Stimulated activated naive CD8-positive, alpha-beta T cell treated with anti-CD3 and anti-CD28 coated beads, Interleukin-15, amount 100 ng/mL, for 72 hours (primary cell): ENCODE results near the gene IQSEC2.

Experiments used
- ATAC-seq: fragments of 150-1000 bp; cut with Tn5 transposase; 2 replicates; pipeline ENCODE4 v1.10.0; 2021; ENCODE audit warnings: mild to moderate bottlenecking, moderate library complexity
- DNase-seq, 2 donors: peaks; one replicate each; pipeline ENCODE4 v3.0.0; 2021 to 2022
- H3K27ac Mint-ChIP-seq, 2 donors: one replicate each; pipeline ENCODE4 v1.8.0; 2022; ENCODE audit warnings: mild to moderate bottlenecking in 2 of 2, mixed read lengths in 2 of 2, moderate library complexity in 2 of 2
- H3K27me3 Mint-ChIP-seq: one replicate; pipeline ENCODE4 v1.8.0; 2022; ENCODE audit warnings: mixed read lengths
- H3K4me1 Mint-ChIP-seq: one replicate; pipeline ENCODE4 v1.8.0; 2022; ENCODE audit warnings: mild to moderate bottlenecking, mixed read lengths
- H3K4me3 Mint-ChIP-seq, 2 donors: one replicate each; pipeline ENCODE4 v1.8.0; 2022; ENCODE audit warnings: mild to moderate bottlenecking in 2 of 2, mixed read lengths in 2 of 2, moderate library complexity in 1 of 2
- H3K9me3 Mint-ChIP-seq, 2 donors: one replicate each; pipeline ENCODE4 v1.8.0; 2022; ENCODE audit warnings: mixed read lengths in 2 of 2

The IQSEC2 gene

DNA sequence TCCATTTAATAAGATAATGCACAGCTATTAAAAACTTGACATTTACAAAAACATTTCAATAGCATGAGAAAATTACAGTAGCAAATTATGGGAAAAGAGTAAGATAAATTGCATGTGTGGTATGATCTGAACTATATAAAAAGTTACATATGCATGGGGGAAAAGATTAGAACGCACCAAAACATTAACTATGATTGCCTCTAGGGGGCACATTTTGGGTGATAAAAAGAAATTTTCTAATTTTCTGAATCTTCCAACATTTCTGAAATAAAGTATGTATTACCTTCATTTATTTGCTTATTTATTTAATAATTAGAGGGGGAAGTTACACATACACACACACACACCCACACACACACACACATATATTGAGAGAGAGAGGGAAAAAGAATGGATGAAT, 36.8 kb downstream of the IQSEC2 start:
- Mint-ChIP-seq H3K9me3 (no peaks in the 10 kb centered on the region), H3K27ac (no peak overlapping the region), H3K27me3 (no peaks in the 10 kb centered on the region), H3K4me3 (no peak overlapping the region), H3K4me1 (no peaks in the 10 kb centered on the region)
- DNase-seq = no peak
- ATAC-seq = no peak

DNA sequence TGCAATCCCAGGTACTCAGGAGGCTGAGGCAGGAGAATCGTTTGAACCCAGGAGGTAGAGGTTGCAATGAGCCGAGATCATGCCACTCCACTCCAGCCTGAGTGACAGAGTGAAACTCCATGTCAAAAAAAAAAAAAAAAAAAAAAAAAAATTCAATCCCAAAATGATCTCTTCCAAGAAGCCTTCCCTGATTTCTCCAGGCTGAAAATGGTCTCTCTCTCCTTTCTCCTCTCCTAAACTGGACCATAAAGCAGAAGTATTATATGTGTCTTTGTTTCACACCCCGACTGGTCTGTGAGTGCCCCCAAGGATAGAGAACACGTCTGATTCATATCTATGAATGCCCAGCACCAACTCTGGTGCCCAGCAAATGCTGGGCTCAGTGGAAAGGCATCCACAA, 39.1 kb downstream of the IQSEC2 start:
- ATAC-seq (no peak), DNase-seq (no peak)
- Mint-ChIP-seq H3K27ac (no peak overlapping the region), H3K27me3 (no peaks in the 10 kb centered on the region), H3K4me3 (no peak overlapping the region), H3K4me1 (peaks cover 9% of the 10 kb centered on the region), H3K9me3 (no peaks in the 10 kb centered on the region)

GRCh38 chrX:53241558-53241957, 39.8 kb downstream of the IQSEC2 start:
- ATAC-seq (no peak), DNase-seq (no peak)
- peaks cover 9% of the 10 kb centered on the region for H3K4me1 Mint-ChIP-seq
- H3K9me3 Mint-ChIP-seq = no peaks in the 10 kb centered on the region
- no peaks in the 10 kb centered on the region for H3K27me3 Mint-ChIP-seq
- no peak overlapping the region for H3K27ac Mint-ChIP-seq
- H3K4me3 Mint-ChIP-seq = no peak overlapping the region

DNA sequence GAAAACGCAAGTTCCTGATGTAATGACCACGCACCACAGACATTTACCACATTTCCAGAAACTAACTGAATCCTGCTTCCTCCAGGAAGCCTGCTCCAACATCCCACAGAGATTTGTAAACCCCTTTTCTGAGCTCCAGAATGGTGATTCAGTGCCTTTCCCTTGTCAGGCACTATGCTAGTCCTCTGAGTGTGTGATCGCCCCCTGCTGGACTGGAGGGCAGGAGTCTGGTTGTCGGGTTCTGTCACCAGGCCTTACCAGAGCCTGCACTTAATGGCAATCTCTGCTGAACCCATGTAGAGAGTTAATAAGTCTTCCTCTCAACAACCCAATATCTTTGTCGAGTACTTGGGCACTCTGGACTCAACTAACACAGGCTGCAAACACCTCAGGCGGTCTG, 41.9 kb downstream of the IQSEC2 start:
- DNase-seq (peak; percentile 31 to 55), ATAC-seq (peak; percentile 89)
- Mint-ChIP-seq H3K4me3 (no peak overlapping the region), H3K27me3 (no peaks in the 10 kb centered on the region), H3K9me3 (no peaks in the 10 kb centered on the region), H3K4me1 (peaks cover 9% of the 10 kb centered on the region), H3K27ac (peak overlapping the region in 1 of 2 donors; percentile 61)

DNA sequence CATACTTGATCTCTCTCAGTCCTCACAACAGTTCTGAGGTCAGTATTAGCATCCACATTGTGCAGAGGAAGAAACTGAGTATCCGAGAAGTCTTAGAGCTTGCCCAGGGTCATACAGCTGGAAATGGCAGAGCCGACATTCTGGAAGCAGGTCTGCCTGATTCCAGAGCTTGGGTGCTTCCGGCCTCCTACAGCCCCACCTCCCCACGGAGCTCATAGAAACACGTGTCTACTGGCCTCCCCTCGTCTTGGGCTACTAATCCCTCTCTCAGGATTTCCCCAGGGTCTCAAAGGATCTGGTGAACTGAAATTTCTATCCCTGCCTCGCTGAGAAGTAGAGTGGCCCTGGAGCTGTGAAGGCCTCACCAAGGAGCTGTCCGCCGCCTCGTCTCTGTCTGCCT, 44.3 kb downstream of the IQSEC2 start:
- no peak for ATAC-seq
- Mint-ChIP-seq H3K4me3 (no peak overlapping the region), H3K9me3 (no peaks in the 10 kb centered on the region), H3K27ac (no peak overlapping the region), H3K27me3 (no peaks in the 10 kb centered on the region), H3K4me1 (peaks cover 9% of the 10 kb centered on the region)
- no peak for DNase-seq

DNA sequence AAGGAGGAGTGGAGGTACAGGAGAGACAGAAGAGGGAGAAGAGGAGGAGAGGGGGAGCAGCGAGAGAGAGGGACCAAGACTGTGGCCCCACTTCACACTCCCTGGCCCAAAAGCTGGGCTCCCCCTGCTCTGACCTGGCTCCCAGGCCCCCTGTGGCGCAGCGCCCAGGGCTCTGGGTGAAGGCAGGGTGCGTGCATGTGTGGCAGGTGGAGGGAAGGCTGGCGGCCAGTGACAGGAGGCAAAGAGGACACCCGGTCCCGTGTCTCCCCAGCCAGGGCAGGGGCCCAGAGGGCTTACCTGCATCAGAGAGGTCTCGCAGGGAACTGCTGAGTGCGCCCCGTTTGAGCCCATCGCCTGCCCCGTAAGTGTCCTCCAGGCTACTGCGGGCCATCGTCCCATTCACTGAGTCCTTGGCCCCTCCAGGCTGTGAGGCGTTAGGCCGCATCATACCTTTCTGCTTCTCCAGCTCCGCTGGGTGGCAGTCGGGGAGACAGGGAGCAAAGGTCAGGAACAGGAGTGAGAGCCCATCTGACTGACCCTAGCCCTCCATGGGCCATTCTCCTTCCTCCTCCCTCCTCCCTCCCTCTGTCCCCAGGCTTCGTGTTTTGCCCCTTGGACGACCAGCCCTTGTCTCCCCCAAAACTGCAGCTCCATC, 45.2 kb downstream of the IQSEC2 start:
- ATAC-seq = peak; percentile 21
- H3K4me3 Mint-ChIP-seq = no peak overlapping the region
- DNase-seq = no peak
- no peak overlapping the region for H3K27ac Mint-ChIP-seq
- peaks cover 9% of the 10 kb centered on the region for H3K4me1 Mint-ChIP-seq
- H3K9me3 Mint-ChIP-seq = no peaks in the 10 kb centered on the region
- H3K27me3 Mint-ChIP-seq = no peaks in the 10 kb centered on the region

- Mint-ChIP-seq H3K4me3 (no peak overlapping the region), H3K9me3 (no peaks in the 10 kb centered on the region), H3K4me1 (peaks cover 9% of the 10 kb centered on the region), H3K27me3 (no peaks in the 10 kb centered on the region), H3K27ac (no peak overlapping the region)
- ATAC-seq = no peak
- no peak for DNase-seq
Observed at GRCh38 chrX:53235566-53235965, 45.8 kb downstream of the IQSEC2 start.

DNA sequence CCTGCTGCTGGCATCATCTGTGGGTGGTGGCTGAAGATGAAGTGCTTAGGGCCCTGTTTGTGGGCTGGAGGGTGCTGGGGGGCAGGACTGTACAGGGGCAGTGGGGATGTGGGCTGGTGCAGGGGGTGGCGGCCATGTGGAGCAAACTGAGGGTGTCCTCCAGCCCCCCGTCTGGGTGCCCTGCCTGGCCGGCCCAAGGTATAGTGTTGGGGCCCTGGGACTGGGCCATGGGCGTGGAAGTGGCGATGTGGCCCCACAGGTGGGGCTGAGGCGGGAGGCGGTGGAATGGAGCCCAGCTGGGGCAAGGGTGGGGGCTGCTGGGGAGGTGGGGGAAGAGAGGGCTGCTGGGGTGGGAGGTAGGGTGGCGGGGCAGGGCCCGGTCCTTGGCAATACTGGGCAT, 46.9 kb downstream of the IQSEC2 start:
- H3K27ac Mint-ChIP-seq = no peak overlapping the region
- H3K4me3 Mint-ChIP-seq = no peak overlapping the region
- H3K27me3 Mint-ChIP-seq = no peaks in the 10 kb centered on the region
- H3K9me3 Mint-ChIP-seq = no peaks in the 10 kb centered on the region
- H3K4me1 Mint-ChIP-seq = peaks cover 8% of the 10 kb centered on the region
- DNase-seq = no peak
- ATAC-seq = peak; percentile 57

GRCh38 chrX:53233536-53233935, 47.8 kb downstream of the IQSEC2 start:
- ATAC-seq = no peak
- Mint-ChIP-seq H3K27me3 (no peaks in the 10 kb centered on the region), H3K27ac (no peak overlapping the region), H3K9me3 (no peaks in the 10 kb centered on the region), H3K4me3 (no peak overlapping the region), H3K4me1 (no peaks in the 10 kb centered on the region)
- DNase-seq = no peak

- H3K4me3 Mint-ChIP-seq = no peak overlapping the region
- DNase-seq = no peak
- H3K27me3 Mint-ChIP-seq = no peaks in the 10 kb centered on the region
- H3K4me1 Mint-ChIP-seq = peaks cover 7% of the 10 kb centered on the region
- H3K27ac Mint-ChIP-seq = no peak overlapping the region
- H3K9me3 Mint-ChIP-seq = no peaks in the 10 kb centered on the region
- ATAC-seq = no peak
Observed at GRCh38 chrX:53230116-53230515, 51.3 kb downstream of the IQSEC2 start.

DNA sequence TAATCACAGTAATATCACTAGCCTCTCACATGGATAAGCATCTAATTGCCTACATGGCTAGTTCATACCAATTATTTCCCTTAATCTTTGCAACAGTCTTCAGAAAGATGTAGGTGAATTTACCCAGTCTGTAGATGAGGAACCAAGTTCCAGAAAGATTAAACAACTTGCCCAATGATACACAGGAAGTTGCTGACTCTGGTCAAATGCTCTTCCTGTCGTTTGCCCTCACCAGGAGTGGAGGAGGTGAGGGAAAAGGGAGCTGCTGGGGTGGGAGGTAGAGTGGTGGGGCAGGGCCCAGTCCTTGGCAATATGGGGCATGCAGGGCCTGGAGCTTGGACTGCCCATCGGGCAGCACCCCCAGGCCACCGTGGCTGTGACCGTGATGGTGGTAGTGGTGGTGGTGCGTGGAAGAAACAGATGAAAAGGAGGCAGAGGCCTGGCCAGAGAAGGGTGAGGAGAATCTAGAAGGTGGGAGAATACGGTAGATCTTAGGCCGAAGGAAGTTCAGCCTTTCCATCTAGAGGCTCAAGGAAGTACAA, 54.1 kb downstream of the IQSEC2 start:
- Mint-ChIP-seq H3K9me3 (no peaks in the 10 kb centered on the region), H3K27me3 (no peaks in the 10 kb centered on the region), H3K4me3 (no peak overlapping the region), H3K27ac (peak overlapping the region in 1 of 2 donors; percentile 85), H3K4me1 (peaks cover 24% of the 10 kb centered on the region)
- no peak for ATAC-seq
- no peak for DNase-seq

- H3K27ac Mint-ChIP-seq = peak within 1 kb of the TSS; percentile 100
- DNase-seq = peak; percentile 82 to 90
- H3K4me3 Mint-ChIP-seq = peak within 1 kb of the TSS; percentile 91 to 95
- H3K27me3 Mint-ChIP-seq = no peaks in the 10 kb centered on the region
- peaks cover 35% of the 10 kb centered on the region for H3K4me1 Mint-ChIP-seq
- peak; percentile 83 for ATAC-seq
- H3K9me3 Mint-ChIP-seq = no peaks in the 10 kb centered on the region
Observed at GRCh38 chrX:53224860-53225797, 56.3 kb downstream of the IQSEC2 start, which contains the start of gene KDM5C. Gene KDM5C (minus strand): TSS chrX:53225207. CDS start chrX:53224889, 318 bp downstream.

DNA sequence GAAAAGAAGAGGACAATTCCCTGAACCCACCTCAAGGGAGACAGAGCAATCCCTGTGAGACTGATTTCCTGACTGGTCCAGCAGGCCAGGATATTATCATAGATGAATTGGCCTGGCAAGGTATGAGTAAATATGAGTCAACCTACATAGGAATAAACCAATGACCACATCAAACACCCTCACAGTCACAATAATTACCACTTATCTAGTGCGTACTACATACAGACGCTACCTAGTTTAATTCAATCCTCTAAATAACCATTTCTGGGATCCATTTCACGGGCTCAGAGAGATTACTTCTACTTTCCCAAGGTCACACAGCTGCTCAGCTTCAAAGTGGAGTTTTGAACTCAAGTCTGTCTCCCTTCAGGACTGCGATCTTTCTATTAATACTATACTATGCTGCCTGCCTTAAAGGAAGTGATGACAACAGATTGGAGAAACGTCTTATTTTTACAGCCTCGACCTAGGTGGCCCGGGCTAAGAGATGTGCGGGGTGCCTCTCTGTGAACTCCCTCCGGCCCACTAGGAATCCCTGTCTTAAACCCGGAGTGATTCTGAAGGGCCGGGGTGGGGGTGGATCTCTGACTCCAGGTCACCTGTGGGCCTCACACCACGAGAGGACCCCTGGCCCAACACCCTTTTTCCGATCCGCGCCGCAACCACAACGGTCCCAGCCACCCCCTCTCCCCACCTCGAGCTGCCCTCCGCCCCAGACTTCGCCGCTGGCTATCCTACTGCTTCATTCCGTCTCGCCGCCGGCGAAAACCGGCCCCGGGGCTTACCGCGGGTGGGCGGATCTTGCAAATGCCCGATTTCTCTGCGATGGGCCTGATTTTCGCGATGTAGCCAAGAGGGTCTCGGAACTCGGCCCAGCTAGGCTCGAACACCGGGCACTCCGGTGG, 57.2 kb downstream of the IQSEC2 start:
- ATAC-seq (peak; percentile 88), DNase-seq (peak; percentile 5 to 13)
- Mint-ChIP-seq H3K27ac (peak overlapping the region; percentile 100), H3K9me3 (no peaks in the 10 kb centered on the region), H3K4me1 (peaks cover 35% of the 10 kb centered on the region), H3K27me3 (no peaks in the 10 kb centered on the region), H3K4me3 (peak overlapping the region; percentile 91 to 95)

- Mint-ChIP-seq H3K4me1 (peaks cover 35% of the 10 kb centered on the region), H3K9me3 (no peaks in the 10 kb centered on the region), H3K4me3 (peak overlapping the region; percentile 91 to 95), H3K27ac (peak overlapping the region in 1 of 2 donors; percentile 90), H3K27me3 (no peaks in the 10 kb centered on the region)
- DNase-seq (no peak), ATAC-seq (no peak)
Observed at GRCh38 chrX:53223068-53223693, 58.2 kb downstream of the IQSEC2 start.
